Osteoblast (primary cell): ENCODE data around the gene STK33. TPM values are rescaled to one million over a fixed set of nuclear protein-coding genes. Genes with fewer than 3 reads are reported as not detected.

Experiments
- DNase-seq: peaks from one replicate; pipeline ENCODE4 v3.0.0; 2011; ENCODE audit warnings: low spot score, mixed read lengths; ENCODE audit not compliant: insufficient read length; ENCODE audit errors: missing footprints
- H2AFZ ChIP-seq: 2 replicates; pipeline ENCODE4 v1.6.0; 2011; ENCODE audit warnings: mild to moderate bottlenecking, low read length
- H3K27ac ChIP-seq: 2 replicates; pipeline ENCODE4 v1.5.1; 2011; ENCODE audit warnings: mild to moderate bottlenecking, low read depth, low read length, moderate library complexity
- H3K27me3 ChIP-seq: 2 replicates; pipeline ENCODE4 v1.6.0; 2012; ENCODE audit warnings: mild to moderate bottlenecking, control low read depth, inconsistent platforms, low read length, moderate library complexity; ENCODE audit not compliant: insufficient read depth
- H3K36me3 ChIP-seq: 2 replicates; pipeline ENCODE4 v1.5.1; 2011; ENCODE audit warnings: mild to moderate bottlenecking, low read length, control low read depth, moderate library complexity; ENCODE audit not compliant: insufficient read depth
- H3K4me1 ChIP-seq: 2 replicates; pipeline ENCODE4 v1.5.1; 2011; ENCODE audit warnings: mild to moderate bottlenecking, low read length, control low read depth, moderate library complexity; ENCODE audit not compliant: insufficient read depth
- H3K4me2 ChIP-seq: 2 replicates; pipeline ENCODE4 v1.6.0; 2011; ENCODE audit warnings: mild to moderate bottlenecking, low read length; ENCODE audit not compliant: insufficient read depth
- H3K4me3 ChIP-seq: fragments of 200-600 bp; sonication (generic); 3 replicates; pipeline ENCODE4 v1.5.1; 2012; ENCODE audit warnings: mild to moderate bottlenecking, low read length, inconsistent platforms; ENCODE audit not compliant: insufficient read depth
- H3K79me2 ChIP-seq: 2 replicates; pipeline ENCODE4 v1.6.0; 2012; ENCODE audit warnings: mild to moderate bottlenecking, low read length, control low read depth, inconsistent platforms; ENCODE audit not compliant: insufficient read depth
- H3K9me3 ChIP-seq: 2 replicates; pipeline ENCODE4 v1.5.1; 2011; ENCODE audit warnings: low read depth, low read length, control low read depth
- H4K20me1 ChIP-seq: 2 replicates; pipeline ENCODE4 v1.6.0; 2012; ENCODE audit warnings: mild to moderate bottlenecking, low read length, control low read depth; ENCODE audit not compliant: insufficient read depth
- total RNA-seq: library from RNA; depleted of rRNA; stranded (reverse); fragments of >200 nt; gene quantifications from 2 replicates; pipeline ENCODE4 v1.2.3, GENCODE V29; 2012
- TF ChIP-seq, protein P1 (sequence below): IDR thresholded peaks from 2 replicates; pipeline ENCODE4 v1.5.1; 2011; ENCODE audit warnings: mild to moderate bottlenecking, low read depth, low read length, moderate library complexity; ENCODE audit errors: extremely low read depth

The STK33 gene
- total RNA-seq, 1 donor, result 0.72 TPM

DNA sequence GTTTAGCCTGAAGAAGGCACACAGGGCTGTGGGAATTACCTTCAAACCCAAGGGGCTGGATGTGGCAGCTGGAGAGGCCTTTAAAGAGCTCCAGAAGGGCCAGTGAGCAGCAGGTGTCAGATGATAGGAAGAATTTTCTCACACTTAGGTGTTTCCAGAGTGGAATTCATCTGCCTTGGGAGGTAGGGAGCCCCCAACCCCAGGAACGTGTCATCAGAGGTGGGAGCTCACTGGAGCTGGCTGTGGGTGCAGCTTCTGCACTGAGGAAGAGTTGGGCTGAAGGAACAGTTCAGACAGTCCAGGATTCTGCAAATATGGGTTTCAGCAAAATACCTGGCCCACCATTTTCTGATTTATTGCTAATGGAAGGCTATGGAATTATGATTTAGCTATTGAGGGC is 210.8 kb downstream of the STK33 start:
- no peaks in the 10 kb centered on the region for H3K36me3 ChIP-seq
- H2AFZ ChIP-seq, result no peak overlapping the region
- TF ChIP-seq, protein P1, sequence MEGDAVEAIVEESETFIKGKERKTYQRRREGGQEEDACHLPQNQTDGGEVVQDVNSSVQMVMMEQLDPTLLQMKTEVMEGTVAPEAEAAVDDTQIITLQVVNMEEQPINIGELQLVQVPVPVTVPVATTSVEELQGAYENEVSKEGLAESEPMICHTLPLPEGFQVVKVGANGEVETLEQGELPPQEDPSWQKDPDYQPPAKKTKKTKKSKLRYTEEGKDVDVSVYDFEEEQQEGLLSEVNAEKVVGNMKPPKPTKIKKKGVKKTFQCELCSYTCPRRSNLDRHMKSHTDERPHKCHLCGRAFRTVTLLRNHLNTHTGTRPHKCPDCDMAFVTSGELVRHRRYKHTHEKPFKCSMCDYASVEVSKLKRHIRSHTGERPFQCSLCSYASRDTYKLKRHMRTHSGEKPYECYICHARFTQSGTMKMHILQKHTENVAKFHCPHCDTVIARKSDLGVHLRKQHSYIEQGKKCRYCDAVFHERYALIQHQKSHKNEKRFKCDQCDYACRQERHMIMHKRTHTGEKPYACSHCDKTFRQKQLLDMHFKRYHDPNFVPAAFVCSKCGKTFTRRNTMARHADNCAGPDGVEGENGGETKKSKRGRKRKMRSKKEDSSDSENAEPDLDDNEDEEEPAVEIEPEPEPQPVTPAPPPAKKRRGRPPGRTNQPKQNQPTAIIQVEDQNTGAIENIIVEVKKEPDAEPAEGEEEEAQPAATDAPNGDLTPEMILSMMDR, result no peak
- no peak overlapping the region for H3K4me3 ChIP-seq
- no peaks in the 10 kb centered on the region for H4K20me1 ChIP-seq
- H3K79me2 ChIP-seq, result no peaks in the 10 kb centered on the region
- no peak for DNase-seq
- H3K27ac ChIP-seq, result no peak overlapping the region
- no peak overlapping the region for H3K4me2 ChIP-seq
- peaks cover 9% of the 10 kb centered on the region for H3K4me1 ChIP-seq
- H3K27me3 ChIP-seq, result no peaks in the 10 kb centered on the region
- no peaks in the 10 kb centered on the region for H3K9me3 ChIP-seq

DNA sequence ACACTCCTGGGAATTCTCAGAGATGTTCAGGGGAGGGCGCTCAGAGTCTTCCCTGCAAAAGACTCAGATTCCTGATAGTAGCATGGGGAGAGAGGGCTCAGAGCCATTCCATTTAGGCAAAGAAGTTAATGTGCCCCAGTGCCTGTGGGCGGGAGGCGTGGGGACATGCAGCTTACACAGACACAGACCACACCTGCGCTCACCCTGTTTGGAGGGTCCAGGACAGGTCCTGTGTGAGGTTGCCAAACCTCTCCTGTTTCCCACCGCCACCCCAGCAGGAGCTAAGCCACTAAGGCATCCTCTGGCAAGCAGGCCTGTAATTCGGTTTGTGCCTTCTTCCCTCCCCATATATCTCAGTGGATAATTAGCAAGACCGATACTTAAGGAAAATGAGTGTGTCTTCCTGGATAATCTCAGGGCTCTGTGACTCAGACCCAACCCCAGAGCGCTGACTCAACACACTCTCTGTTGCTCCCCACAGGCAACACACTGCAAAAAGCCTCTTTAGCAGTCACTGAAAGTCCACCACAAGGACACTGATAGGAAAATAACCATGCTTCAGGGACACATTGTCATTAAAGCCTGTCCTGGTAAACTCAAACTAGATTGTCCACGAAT is 211.5 kb downstream of the STK33 start:
- no peaks in the 10 kb centered on the region for H3K9me3 ChIP-seq
- H3K36me3 ChIP-seq, result no peaks in the 10 kb centered on the region
- H3K4me3 ChIP-seq, result no peak overlapping the region
- H3K4me2 ChIP-seq, result no peak overlapping the region
- TF ChIP-seq, protein P1, result no peak
- H3K27me3 ChIP-seq, result no peaks in the 10 kb centered on the region
- no peaks in the 10 kb centered on the region for H4K20me1 ChIP-seq
- DNase-seq, result peak; percentile 95
- H2AFZ ChIP-seq, result no peak overlapping the region
- H3K79me2 ChIP-seq, result no peaks in the 10 kb centered on the region
- H3K4me1 ChIP-seq, result peaks cover 9% of the 10 kb centered on the region
- H3K27ac ChIP-seq, result no peak overlapping the region

DNA sequence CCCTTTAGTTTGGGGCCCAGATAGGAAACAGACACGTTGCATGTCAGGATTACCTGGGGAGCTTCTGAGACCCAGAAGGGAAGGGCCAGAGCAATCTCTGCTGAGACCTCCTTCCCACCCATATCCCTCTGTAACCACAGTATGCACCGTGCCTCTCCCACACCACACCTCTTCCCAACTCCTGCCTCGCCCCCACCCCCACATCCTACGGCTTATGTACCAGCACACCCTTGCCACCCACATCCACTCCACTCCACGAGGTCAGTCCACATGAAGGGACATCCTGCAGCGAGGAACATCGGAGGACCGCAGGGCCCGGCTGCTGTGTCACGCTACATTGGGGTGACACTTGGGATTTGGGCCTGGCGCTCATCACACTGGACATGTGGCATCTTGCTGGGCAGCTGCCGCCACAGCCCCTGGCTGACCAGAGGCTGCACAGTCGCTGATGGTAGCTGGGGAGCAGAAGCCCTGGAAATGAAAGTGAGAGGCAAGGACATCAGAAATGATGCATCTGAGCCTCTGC is 212.1 kb downstream of the STK33 start:
- Histone ChIP-seq H3K27ac (no peak overlapping the region), H2AFZ (no peak overlapping the region), H4K20me1 (no peaks in the 10 kb centered on the region), H3K4me3 (no peak overlapping the region), H3K79me2 (no peaks in the 10 kb centered on the region), H3K27me3 (no peaks in the 10 kb centered on the region), H3K9me3 (no peaks in the 10 kb centered on the region), H3K4me2 (no peak overlapping the region), H3K36me3 (no peaks in the 10 kb centered on the region), H3K4me1 (peaks cover 9% of the 10 kb centered on the region)
- DNase-seq, result no peak
- TF ChIP-seq, protein P1, result no peak

DNA sequence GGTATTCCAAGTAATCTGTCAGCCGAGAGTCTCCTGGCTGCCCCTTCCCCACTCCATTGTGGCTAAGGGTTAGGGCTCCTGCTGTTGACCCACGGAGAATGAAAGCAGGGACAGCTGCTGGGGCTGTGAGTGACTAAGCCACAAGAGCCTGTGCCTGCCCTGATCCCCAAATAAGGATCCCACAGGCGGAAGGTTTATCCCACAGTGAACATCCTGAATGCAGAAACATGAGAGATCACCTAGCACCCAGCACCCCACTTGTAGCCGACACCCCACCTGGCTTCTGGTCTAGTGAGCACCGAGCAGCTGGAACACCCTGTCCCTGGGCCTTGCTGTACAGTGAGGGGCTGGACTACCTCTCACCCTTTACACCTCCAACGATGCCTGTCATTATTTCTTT is 212.7 kb downstream of the STK33 start:
- Histone ChIP-seq H3K27ac (no peak overlapping the region), H3K4me1 (peaks cover 9% of the 10 kb centered on the region)
- TF ChIP-seq, protein P1, result no peak

More for the DNA sequence above, 212.7 kb downstream of the STK33 start:
- Histone ChIP-seq H3K79me2 (no peaks in the 10 kb centered on the region), H3K27me3 (no peaks in the 10 kb centered on the region), H3K36me3 (no peaks in the 10 kb centered on the region), H3K4me2 (no peak overlapping the region), H3K4me3 (no peak overlapping the region), H4K20me1 (no peaks in the 10 kb centered on the region), H2AFZ (no peak overlapping the region), H3K9me3 (no peaks in the 10 kb centered on the region)
- DNase-seq, result peak; percentile 48
